CD4-positive, alpha-beta T cell treated with Interleukin-12 subunit alpha and Interleukin-12 subunit beta, for 1 hour (primary cell): ENCODE data around the gene ZNF442.
"Not testable (repeated sequence)": the region's sequence is repeated elsewhere in the genome, so short reads cannot be mapped to it uniquely, and the experiment has no call there.

ENCODE experiments used
- DNase-seq: peaks from one replicate; pipeline ENCODE4 v3.0.0-alpha.2; 2020

Gene ZNF442

GRCh38 chr19:12325690-12326089 lies 39.8 kb downstream of the ZNF442 start:
- no peak for DNase-seq

DNA sequence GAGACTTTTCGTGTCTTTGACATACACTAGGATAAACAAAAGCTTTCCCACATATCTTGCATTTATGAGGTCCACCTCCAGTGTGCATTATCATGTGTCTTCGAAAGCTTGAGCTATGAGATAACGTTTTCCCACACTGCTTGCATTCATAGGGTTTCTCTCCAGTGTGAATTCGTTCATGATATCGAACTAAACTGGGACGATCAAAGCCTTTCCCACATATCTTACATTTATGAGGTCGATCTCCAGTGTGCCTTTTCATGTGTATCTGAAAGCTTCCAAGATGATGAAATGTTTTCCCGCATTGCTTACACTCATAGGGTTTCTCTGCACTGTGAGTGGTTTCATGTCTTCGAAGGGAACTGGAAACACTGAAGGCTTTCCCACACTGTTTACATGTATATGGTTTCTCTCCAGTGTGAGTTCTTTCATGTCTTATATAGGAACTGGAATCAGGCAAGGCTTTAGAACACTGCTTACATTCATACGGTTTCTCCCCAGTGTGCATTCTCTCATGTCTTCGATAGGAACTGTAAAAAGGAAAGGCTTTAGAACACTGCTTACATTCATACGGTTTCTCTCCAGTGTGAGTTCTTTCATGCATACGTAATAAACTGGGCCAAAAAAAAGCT lies 46.6 kb downstream of the ZNF442 start:
- DNase-seq: no peak

GRCh38 chr19:12314553-12314952 lies 50.9 kb downstream of the ZNF442 start:
- DNase-seq: no peak

DNA sequence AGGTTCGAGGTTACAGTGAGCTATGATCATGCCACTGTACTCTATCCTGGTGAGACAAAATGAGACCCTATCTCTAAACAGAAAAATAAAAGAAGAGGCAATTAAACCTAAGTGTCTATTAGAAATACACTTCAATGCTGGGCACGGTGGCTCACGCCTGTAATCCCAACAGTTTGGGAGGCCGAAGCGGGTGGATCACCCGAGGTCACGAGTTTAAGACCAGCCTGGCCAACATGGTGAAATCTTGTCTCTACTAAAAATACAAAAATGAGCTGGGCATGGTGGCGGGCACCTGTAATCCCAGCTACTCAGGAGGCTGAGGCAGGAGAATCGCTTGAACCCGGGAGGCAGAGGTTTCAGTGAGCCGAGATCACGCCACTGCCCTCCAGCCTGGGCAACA lies 56.6 kb downstream of the ZNF442 start:
- not testable (repeated sequence) for DNase-seq
